ENCODE measurements around the gene GNAT1.
A peak's percentile ranks its signal among the peaks of the same experiment; 100 is the strongest.
"Not testable (repeated sequence)": the region's sequence is repeated elsewhere in the genome, so short reads cannot be mapped to it uniquely, and the experiment has no call there.

GNAT1 gene

GRCh38 chr3:50243543-50243895 is 52.1 kb downstream of the GNAT1 start:
- no peak for DNase-seq

GRCh38 chr3:50244813-50245212 is 53.4 kb downstream of the GNAT1 start:
- DNase-seq: not testable (repeated sequence)

- DNase-seq: no peak
Measured at GRCh38 chr3:50245251-50245745, 53.9 kb downstream of the GNAT1 start.

- peak; percentile 61 to 77 for DNase-seq
Measured at GRCh38 chr3:50245831-50246516, 54.6 kb downstream of the GNAT1 start.

GRCh38 chr3:50246517-50246954 is 55.1 kb downstream of the GNAT1 start:
- no peak for DNase-seq

All from NCI-H1930 (cell line).